Amygdala (tissue), 56 donors: ENCODE measurements around the gene MTARC1.

Experiments
- DNase-seq, 56 donors: peaks; one replicate each; lab custom pipeline; 2025; lab: John Stamatoyannopoulos, UW

The MTARC1 gene

DNA sequence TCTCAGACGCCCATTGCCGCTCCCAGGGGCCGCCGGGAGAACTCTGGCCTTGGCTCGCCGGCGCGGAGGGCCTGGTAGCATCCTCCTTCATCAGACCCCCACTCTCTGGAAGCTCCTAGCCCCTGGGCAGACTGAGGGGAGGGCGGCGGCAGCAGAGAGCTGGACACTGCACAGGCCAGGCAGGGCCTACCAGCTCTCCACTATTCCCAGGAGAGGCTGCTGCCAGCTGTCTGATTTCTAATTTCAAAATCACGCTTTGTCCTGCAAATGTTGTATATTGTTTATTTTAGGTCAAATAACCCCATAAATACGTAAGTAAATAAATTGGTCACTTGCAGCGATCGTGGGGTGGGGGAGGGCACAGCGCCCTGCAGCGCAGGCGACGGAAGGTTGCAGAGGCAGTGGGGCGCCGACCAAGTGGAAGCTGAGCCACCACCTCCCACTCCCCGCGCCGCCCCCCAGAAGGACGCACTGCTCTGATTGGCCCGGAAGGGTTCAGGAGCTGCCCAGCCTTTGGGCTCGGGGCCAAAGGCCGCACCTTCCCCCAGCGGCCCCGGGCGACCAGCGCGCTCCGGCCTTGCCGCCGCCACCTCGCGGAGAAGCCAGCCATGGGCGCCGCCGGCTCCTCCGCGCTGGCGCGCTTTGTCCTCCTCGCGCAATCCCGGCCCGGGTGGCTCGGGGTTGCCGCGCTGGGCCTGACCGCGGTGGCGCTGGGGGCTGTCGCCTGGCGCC is at the start of gene MTARC1:
Gene MTARC1, plus strand, starts transcription at position 577 of the 732 bp plus-strand sequence. Its CDS starts 32 bp downstream, at position 609.
- DNase-seq = peak in 43 of 56 donors; percentile 18 to 71 (median 45)

DNA sequence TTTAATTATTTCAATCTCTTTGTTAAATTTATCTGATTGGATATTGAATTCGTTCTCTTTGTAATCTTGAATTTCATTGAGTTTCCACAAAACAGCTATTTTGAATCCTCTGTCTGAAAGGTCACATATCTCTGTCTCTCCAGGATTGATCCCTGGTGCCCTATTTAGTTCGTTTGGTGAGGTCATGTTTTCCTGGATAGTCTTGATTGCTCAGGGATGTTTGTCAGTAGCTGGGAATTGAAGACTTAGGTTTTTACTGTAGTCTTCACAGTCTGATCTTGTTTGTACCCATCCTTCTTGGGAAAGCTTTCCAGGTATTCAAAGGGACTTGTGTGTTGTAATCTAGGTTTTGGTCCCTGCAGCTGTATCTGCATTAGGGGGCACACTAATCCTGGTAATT is 45.4 kb upstream of the MTARC1 start:
- DNase-seq = no peak

DNA sequence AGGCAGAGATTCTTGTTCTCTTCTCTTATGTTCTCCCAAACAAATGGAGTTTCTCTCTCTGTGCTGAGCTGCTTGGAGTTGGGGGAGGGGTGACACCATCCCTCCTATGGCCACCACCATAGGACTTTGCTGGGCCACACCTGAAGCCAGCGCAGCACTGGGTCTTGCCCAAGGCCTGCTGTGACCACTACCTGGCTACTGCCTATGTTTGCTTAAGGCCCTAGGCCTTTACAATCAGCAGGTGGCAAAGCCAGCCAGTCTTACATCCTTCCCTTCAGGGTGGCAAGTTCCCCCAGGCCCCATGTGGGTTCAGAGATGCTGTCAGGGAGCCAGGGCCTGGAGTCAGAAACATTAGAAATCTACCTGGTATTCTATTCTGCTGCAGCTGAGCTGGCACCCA is 44.9 kb upstream of the MTARC1 start:
- no peak for DNase-seq

DNA sequence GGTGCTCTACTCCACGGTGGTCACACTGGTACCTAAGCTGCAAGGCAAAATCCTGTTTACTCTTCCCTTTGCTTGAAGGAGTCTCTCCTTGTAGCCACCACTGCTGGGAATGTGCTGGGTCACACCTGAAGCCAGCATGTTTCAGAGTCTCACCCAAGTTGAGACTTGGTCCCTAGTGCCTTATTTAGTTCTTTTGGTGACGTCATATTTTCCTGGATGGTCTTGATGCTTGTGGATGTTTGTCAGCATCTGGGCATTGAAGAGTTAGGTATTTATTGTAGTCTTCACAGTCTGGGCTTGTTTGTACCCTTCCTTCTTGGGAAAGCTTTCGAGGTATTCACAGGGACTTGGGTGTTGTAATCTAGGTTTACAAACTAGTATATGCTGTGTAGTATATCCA is 44.2 kb upstream of the MTARC1 start:
- no peak for DNase-seq

DNA sequence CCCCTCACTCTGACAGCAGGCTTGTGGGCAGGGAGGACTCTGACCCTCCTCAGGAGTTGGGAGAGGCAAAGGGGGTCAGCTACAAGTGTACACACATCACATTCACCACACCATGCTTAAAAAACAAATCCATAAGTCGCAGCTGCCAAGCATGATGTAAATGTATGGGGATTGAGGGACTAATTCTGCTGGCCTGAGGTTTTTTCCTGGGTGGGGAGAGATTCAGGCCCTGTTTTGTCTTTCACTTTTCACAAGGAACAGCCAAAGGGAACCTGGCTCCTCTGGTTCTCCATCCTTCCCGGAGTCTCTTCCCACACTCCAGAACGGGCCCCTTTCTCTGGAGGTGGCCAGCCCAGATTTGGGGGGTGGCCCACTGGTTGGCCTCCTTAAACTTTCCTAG is 39.9 kb upstream of the MTARC1 start:
- DNase-seq = no peak

DNA sequence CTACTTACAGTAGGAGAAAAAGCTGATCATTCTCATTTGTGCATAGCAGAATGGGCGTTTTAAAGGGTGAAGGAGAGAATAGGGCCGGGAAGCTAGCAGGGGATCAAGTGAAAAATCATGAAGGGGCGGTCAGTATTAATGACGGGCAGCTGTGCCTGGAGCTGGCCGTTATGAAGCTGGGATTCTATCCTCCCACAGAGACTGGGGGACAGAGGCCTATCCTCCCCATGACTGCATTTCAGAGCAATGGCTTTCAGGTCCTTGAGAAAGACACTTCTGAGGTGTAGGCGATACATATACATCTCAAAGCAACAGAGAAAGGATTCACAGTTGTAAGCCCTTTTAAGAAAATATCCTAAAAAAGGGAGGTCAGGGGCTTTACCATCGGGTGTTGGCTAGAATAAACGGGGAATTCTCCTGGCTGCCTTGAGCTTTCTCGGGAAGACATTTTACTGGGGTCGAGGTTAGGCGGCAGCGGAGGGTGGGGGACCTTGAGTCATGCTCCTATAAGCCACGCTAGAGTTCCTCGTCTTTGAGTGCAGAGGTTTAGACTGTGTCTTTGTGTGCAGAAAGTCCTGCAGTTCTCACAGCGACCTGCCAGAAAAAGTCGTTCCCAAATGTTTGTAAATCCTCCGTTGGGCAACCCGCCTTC is 39.1 kb upstream of the MTARC1 start:
- DNase-seq = peak in 1 of 56 donors; percentile 56

DNA sequence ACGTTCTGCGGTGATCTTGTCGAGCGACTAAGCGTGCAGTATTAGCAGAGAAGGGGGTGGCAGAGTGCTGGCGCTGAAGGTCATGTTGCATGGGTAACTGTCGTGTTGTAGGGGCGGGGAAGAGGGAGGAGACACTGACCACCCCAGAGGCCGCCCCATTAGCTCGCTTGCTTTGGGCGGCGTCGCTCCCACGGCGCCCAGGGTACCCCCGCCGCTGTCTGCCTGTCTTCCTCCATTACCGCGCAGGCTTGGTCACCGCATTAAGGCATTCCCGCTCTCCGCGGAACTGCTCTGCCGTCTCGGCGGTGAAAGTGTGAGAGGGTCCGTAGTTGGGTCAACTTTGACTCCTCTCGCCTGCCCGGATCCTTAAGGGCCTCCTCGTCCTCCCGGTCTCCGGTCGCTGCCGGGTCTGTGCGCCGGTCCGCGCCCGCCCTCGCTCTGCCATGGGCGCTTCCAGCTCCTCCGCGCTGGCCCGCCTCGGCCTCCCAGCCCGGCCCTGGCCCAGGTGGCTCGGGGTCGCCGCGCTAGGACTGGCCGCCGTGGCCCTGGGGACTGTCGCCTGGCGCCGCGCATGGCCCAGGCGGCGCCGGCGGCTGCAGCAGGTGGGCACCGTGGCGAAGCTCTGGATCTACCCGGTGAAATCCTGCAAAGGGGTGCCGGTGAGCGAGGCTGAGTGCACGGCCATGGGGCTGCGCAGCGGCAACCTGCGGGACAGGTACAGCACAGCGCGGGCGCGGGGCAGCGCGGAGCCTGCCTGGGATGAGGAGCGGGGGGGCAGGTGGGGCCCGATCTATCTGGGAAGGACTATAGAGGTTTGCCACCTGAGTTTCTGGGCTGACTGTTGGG is 38.4 kb upstream of the MTARC1 start, which contains the start of gene MTARC2:
Gene MTARC2, plus strand, starts transcription at position 234 of the 846 bp plus-strand sequence. Its CDS starts 210 bp downstream, at position 444.
- peak in 47 of 56 donors; percentile 12 to 76 (median 39) for DNase-seq

DNA sequence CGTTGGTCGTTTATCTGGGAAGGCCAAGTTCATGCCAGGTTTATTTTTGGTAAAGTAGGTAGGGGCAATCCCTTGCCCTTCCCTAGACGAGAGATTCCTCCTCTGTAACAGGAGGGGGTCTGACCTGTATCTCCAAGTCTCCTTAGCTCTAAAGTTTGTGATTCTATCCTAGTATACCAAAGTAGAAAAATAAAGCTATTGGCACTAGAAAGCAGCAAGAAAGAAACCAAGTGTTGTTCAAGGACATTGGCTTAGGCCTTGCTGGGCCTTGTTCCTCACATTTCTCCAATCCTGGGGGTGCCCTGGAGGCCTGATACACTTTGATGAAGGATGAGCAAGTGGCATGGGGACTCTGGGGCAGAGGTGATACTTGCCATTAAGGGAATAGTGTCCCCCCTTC is 37.8 kb upstream of the MTARC1 start:
- DNase-seq = no peak

DNA sequence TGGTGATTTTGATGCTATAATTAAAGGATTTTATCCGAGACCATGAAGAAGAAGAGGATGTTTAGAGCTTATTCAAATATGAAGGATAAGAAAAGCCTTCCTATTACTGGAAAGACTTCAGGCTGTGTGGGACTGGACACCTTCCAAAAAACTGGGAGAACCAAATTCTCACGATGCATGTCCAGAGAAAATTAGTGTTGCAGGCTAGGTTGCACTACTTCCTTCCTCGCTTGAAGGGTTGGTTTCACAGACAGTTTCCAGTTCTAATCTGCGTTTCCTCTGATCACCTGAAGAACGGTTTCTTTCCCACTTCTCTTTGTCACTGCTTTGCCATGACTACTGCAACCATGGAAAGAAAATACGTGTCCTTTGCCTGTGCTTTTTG is 36.6 kb upstream of the MTARC1 start:
- no peak for DNase-seq

DNA sequence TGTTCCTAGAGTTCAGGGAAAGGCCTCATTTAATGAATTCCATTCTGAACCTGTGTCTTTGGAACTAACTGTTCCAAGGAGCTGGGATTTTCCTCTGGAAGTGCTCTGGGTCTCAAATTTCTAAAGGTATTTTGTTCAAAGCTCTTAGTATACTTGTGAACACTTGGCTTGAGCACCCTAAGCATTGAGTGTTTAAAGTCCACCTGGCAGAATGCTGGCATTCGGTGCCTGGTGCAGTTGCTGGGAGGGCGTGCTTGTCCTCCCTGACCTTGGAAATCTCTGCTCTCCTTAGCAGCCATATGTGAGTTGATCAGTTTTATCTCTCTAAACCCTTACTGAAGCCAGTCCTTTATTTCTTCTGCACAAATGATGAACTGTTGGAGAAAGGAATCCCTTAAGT is 35.6 kb upstream of the MTARC1 start:
- DNase-seq = no peak

DNA sequence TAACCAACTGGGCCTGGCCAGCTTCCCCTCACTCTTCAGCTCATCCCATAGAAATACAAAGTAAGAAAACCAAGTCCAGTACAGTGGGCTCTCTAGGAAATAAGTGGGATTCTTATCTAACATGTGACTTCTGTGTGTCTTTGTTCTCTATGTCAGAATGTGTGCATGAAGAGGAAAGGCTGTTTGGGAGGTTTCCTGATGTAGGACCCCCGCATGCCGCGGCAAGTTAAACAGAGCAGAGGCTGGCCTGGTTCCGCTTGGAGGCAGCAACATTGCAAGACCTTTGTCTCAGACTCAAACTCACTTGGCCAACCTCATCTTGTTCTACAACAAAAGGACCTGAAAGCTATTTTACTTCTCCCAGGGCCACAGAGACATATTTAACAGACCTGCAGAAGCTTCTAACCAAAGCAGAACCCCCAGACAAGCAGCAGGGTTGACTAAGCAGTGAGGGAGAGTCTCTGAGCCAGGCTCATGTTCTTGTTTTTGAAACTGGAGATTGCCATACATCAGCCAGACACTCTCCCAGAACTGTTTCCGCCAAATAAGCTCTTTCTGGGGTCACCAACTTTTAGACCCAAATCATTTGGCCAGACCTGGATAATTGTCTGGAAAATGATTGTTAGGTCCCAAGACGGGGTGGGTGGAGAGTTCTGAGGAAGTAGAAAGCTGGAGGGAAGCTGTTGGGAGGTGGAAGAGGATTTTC is 32.3 kb upstream of the MTARC1 start:
- no peak for DNase-seq

DNA sequence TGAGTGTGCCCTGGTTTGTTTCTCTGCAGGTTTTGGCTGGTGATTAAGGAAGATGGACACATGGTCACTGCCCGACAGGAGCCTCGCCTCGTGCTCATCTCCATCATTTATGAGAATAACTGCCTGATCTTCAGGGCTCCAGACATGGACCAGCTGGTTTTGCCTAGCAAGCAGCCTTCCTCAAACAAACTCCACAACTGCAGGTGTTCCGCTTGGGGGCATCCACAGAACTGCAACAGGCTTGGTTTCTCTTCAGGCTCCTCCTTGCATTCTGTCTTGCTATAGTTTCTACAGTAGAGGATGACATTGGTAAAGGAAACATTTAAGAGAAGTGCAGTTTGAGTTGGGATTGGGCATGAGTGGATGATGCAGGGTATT is 31.8 kb upstream of the MTARC1 start:
- no peak for DNase-seq

DNA sequence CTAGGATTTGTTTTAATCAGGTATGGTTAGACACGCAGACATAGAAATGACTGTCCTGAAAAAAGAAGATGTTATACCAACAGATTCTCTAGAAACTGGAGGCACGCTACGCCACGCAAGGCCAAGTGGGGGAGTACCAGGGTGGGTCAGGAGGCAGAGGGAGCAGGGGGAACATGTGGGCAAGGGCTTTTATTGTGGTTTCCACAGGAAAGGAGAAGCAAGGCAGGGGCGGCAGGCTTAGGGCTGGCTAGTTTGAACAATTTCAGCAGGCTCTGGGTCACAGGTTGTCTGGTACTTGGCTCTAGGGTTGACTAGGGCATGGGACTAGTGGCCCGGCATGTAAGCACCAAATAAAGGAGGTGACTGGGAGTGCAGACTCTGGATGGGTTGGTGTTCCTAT is 31.4 kb upstream of the MTARC1 start:
- no peak for DNase-seq

DNA sequence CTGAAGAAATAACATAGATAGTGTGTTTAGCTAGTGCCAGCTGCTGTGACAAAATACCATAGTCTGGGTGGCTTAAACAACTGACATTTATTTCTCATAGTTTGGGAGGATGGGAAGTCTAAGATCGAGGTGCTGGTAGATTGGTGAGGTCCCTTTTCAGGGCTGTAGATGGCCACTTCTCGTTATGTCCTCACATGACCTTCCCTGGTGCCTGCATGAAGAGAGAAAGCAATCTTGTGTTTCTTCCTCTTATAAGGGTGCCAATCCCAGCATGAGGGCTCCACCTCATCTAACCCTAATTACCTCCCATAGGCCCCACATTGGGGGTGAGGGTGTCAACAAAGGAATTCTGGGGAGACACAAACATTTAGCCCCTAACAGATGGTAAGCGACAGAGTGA is 29.3 kb upstream of the MTARC1 start:
- DNase-seq = no peak

DNA sequence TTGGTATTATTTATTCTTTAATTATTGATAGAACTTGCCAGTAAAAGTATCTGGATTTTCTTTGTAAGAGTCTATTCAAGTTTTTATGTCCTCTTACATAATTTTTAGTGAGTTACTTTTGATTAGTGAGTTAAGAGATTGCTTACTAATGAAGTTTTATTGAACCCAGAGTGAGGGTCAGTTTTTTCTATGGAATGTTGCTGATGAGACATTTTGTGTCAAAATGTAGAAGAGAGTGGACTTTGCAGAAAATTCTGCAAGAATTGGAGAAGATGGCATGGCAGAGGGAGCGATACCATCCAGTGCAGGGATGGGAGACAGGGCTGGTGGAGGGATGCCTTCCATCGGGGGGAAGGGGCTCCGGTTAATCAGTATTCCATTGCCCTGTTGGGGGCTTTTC is 27.6 kb upstream of the MTARC1 start:
- DNase-seq = no peak

DNA sequence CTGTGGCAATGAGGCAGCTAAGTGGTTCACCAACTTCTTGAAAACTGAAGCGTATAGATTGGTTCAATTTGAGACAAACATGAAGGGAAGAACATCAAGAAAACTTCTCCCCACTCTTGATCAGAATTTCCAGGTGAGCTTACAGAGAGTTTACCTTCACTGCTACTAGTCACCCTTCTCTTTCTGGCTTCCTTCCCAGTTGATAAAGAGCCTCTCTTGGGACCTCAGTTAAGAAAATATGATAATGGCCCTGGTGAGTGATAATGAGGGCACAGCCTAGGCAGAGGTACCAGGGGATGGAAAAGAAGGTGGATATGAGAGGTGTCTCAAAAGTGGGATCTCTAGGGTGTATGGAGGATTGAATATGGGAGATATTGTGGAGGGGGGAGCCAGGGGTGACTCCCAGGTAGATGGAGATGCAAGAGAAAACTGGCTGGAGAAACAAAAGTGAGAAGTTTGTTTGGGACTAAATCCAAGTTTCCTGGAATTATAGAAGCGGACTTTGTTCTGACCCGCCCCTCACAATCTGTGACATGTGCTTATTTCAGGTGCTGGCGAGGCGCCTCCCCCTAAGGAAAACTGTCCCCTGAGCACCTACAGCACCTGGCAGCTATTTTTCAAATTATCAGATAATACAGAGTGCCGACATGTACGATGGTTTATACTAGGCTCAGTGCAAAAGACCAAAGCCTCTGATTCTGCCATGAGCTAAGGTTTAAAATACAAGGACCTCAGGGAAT is 24.9 kb upstream of the MTARC1 start:
- DNase-seq = no peak

DNA sequence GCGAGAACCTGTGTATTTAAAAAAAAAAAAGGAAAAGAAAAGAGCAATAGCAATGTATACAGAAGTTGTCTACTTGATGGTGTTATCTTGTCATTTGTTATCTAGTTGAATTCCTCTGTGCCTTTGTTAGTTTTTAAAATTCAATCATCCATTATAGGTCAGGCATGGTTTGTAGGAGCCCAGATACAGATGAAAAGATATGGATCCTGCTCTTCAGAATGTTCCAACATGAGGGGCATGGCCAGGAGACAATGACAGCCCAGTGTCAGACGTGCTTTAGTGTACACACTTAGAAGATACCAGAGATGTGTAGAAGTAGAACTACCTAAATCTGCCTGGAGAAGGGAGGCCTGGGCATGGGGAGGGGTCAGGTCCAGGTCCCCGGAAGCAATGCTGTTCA is 22.0 kb upstream of the MTARC1 start:
- no peak for DNase-seq

DNA sequence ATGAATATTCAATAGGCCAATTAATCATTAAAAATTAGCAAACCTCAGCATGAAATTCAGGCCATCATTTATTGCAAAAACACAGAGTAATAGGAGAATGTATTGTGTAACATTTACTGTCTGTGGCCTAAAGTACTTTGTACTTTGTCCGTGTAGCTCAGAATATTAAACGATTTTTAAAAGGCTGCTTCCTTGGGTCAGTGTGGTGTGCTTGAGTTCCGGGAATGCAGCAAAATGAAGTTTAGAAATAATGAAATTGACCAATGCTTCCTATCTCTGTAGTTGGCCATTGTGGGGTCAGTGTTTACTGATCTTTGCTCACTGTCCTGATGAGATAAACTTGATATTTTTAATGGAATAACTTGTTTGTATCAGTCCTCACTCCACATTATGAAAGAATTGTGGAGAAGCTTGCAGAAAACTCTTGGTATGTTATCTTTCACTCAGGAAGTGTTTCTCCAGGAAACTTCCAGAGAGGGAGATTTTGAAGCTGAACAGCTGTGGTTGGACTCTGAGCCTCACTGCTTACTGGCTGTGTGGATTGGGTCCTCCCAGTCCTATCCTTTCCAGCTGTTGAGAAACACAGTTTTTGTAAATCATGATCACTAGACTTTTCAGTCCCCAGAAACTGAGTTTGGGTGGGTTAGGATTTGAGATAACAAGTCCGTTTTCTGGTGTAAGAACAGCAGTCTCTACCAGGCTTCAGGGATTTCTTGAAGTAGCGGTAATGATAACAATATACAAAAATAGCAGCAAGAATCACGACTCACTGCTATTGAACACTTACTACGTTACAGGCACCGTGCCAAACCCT is 19.2 kb upstream of the MTARC1 start:
- DNase-seq = no peak

DNA sequence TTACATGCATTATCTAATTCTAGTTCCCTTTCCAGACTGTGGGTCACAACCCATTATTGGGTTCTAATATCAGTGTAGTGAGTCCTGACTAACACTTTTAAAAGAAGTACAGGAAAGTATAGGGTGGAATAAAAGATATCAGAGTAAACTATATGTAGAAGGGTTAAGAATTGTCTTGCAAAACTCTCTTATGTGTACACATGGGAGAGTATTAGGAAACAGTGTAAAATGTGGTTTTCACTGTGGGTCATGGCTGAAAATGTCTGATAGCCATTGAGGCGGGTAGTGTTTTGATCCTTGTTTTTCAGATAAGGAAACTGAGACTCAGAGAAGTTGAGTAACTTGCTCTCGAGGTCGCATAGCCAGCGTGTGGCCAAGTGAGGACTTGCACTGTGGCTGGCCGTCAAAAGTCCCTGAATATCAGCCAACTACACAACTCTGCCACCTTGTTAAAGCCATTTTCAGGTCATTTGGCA is 18.5 kb upstream of the MTARC1 start:
- DNase-seq = no peak
